Renal cortical epithelial cell (primary cell): ENCODE results near the gene HNRNPL. TPM values are rescaled to one million over a fixed set of nuclear protein-coding genes. Genes with fewer than 3 reads are reported as not detected.
"Not testable (repeated sequence)": the region's sequence is repeated elsewhere in the genome, so short reads cannot be mapped to it uniquely, and the experiment has no call there.

Experiments used
- DNase-seq: peaks from one replicate; pipeline ENCODE4 v3.0.0-alpha.2; 2011; ENCODE audit warnings: low read depth
- total RNA-seq: library from RNA; depleted of rRNA; stranded (reverse); fragments of >200 nt; gene quantifications from 2 replicates; pipeline ENCODE4 v1.2.3, GENCODE V29; 2014

HNRNPL gene
- total RNA-seq: 218 and 338 TPM in 2 replicates

GRCh38 chr19:38849860-38850435 lies at the start of gene HNRNPL:
HNRNPL (minus strand) TSS chr19:38849986; CDS start chr19:38849966, 20 bp downstream.
- no peak for DNase-seq

- DNase-seq: peak; percentile 7
Observed at GRCh38 chr19:38898788-38899446, 49.1 kb upstream of the HNRNPL start.

- DNase-seq: no peak
Observed at GRCh38 chr19:38894968-38895367, 45.2 kb upstream of the HNRNPL start.

GRCh38 chr19:38893341-38893771 lies 43.6 kb upstream of the HNRNPL start:
- DNase-seq: no peak

GRCh38 chr19:38892841-38893240 lies 43.1 kb upstream of the HNRNPL start:
- DNase-seq: no peak

GRCh38 chr19:38891771-38892170 lies 42.0 kb upstream of the HNRNPL start:
- DNase-seq: no peak

GRCh38 chr19:38890686-38891085 lies 40.9 kb upstream of the HNRNPL start:
- DNase-seq: no peak

- DNase-seq: no peak
Observed at GRCh38 chr19:38889803-38890202, 40.0 kb upstream of the HNRNPL start.

- no peak for DNase-seq
Observed at GRCh38 chr19:38888876-38889275, 39.1 kb upstream of the HNRNPL start.

GRCh38 chr19:38884691-38885090 lies 34.9 kb upstream of the HNRNPL start:
- DNase-seq: not testable (repeated sequence)

- DNase-seq: no peak
Observed at GRCh38 chr19:38883286-38883685, 33.5 kb upstream of the HNRNPL start.

GRCh38 chr19:38880882-38881609 lies 31.3 kb upstream of the HNRNPL start:
- no peak for DNase-seq

GRCh38 chr19:38880076-38880881 lies 30.5 kb upstream of the HNRNPL start:
- no peak for DNase-seq

- no peak for DNase-seq
Observed at GRCh38 chr19:38879400-38879751, 29.6 kb upstream of the HNRNPL start.

- DNase-seq: no peak
Observed at GRCh38 chr19:38878575-38879399, 29.0 kb upstream of the HNRNPL start.

- DNase-seq: no peak
Observed at GRCh38 chr19:38877781-38878574, 28.2 kb upstream of the HNRNPL start, which contains the start of gene RINL. RINL (minus strand) TSS chr19:38878275; CDS start chr19:38876742, 1,533 bp downstream.

- DNase-seq: no peak
Observed at GRCh38 chr19:38875656-38876395, 26.0 kb upstream of the HNRNPL start.

- DNase-seq: not testable (repeated sequence)
Observed at GRCh38 chr19:38873400-38873799, 23.6 kb upstream of the HNRNPL start.

- no peak for DNase-seq
Observed at GRCh38 chr19:38870612-38871011, 20.8 kb upstream of the HNRNPL start.
